ENCODE measurements around the gene RASSF1. TPM values are rescaled to one million over a fixed set of nuclear protein-coding genes. Genes with fewer than 3 reads are reported as not detected.

The RASSF1 gene
- total and polyA plus RNA-seq, 2 of the 8 experiments (the other 6 are each of a cell fraction or from before 2014, with no cell fraction given): 10.3 to 15.7 TPM

GRCh38 chr3:50327129-50327528, 13.5 kb downstream of the RASSF1 start:
- H3K79me2 ChIP-seq (ENCODE audit: control insufficient read depth in 1 of 2, insufficient read depth in 2 of 2, low read length in 2 of 2): peaks cover 0 to 11% of the 10 kb centered on the region in 2 experiments; a peak in 2 of 4 replicates
- H4K91ac ChIP-seq (replicated peaks; ENCODE audit: insufficient read length, low read length): no peak overlapping the region
- peak overlapping the region; percentile 72 to 98 for H3K4me2 ChIP-seq (ENCODE audit: insufficient read depth in 1 of 2, low read depth in 2 of 2, low read length in 2 of 2)
- H2BK15ac ChIP-seq (ENCODE audit: low read length): no peak overlapping the region
- peaks cover 19% of the 10 kb centered on the region; the same call in 1 of the 2 replicates for H3K23me2 ChIP-seq (ENCODE audit: low read depth, low read length)
- peaks cover 6 to 7% of the 10 kb centered on the region in 2 experiments for H4K20me1 ChIP-seq (replicated peaks in 1 of 2; ENCODE audit: control insufficient read depth in 1 of 2, insufficient read depth in 2 of 2, low read length in 2 of 2)
- no peak overlapping the region for H3K27ac ChIP-seq (ENCODE audit: low read depth, low read length)
- no peak overlapping the region for H2BK20ac ChIP-seq (ENCODE audit: low read length)
- H2BK12ac ChIP-seq (ENCODE audit: low read depth, low read length): no peak overlapping the region
- peaks cover 10 to 31% (median 22%) of the 10 kb centered on the region in 4 experiments; a peak in 7 of 8 replicates for H3K36me3 ChIP-seq (ENCODE audit: control insufficient read depth in 2 of 4, insufficient read depth in 4 of 4, low read length in 3 of 4)
- no peak overlapping the region for H2AFZ ChIP-seq (ENCODE audit: low read length)
- ChIA-PET CTCF (ENCODE audit: partially characterized antibody) (interaction anchor here (1.1 to 7.5 kb wide), 6 partner anchors 10 to 215 kb away, joined by 3 to 75 read pairs (median 4); partner anchors contain the start of genes HYAL3, LSMEM2 and NAA80), POLR2A (ENCODE audit: partially characterized antibody) (interaction anchor here (0.8 to 6.4 kb wide), 9 partner anchors 7 to 63 kb away, joined by 3 to 36 read pairs (median 15); partner anchors contain the start of genes HYAL1, HYAL2, IFRD2 and RASSF1)
- H3K4me1 ChIP-seq (replicated peaks in 1 of 4; ENCODE audit: control insufficient read depth in 3 of 4, insufficient read depth in 4 of 4, low read length in 3 of 4): peaks cover 0 to 27% (median 13%) of the 10 kb centered on the region in 4 experiments; a peak in 6 of 7 replicates
- H3K23ac ChIP-seq (ENCODE audit: insufficient read length): no peak overlapping the region
- TF ChIP-seq EGR1 (IDR thresholded peaks at IDR 0.05; ENCODE audit: borderline replicate concordance, low read depth, low read length) (no peak), POLR2A (IDR thresholded peaks at IDR 0.05; ENCODE audit: control extremely low read depth in 1 of 2, low read depth in 2 of 2, low read length in 2 of 2) (no peak), POLR2AphosphoS5 (IDR thresholded peaks at IDR 0.05; ENCODE audit: low read depth, low read length) (no peak), HDAC6 (IDR thresholded peaks at IDR 0.05; ENCODE audit: low read depth, low read length) (no peak), FOSL1 (IDR thresholded peaks at IDR 0.05; ENCODE audit: insufficient read depth, low read depth, low read length) (no peak), JUN (IDR thresholded peaks at IDR 0.05; ENCODE audit: low read depth, low read length) (no peak), ZNF274 (IDR thresholded peaks at IDR 0.05; ENCODE audit: borderline replicate concordance, extremely low read depth, low read length) (no peak), RAD21 (IDR thresholded peaks at IDR 0.05 in 1 of 2, conservative IDR thresholded peaks at IDR 0.05 in 1 of 2; ENCODE audit: low read depth in 2 of 2, low read length in 2 of 2) (no peak)
- TF ChIP-seq, protein P1, sequence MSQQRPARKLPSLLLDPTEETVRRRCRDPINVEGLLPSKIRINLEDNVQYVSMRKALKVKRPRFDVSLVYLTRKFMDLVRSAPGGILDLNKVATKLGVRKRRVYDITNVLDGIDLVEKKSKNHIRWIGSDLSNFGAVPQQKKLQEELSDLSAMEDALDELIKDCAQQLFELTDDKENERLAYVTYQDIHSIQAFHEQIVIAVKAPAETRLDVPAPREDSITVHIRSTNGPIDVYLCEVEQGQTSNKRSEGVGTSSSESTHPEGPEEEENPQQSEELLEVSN (IDR thresholded peaks at IDR 0.05): no peak
- H3K18ac ChIP-seq (ENCODE audit: extremely low read depth, low read length): no peak overlapping the region
- no peak overlapping the region for H3K56ac ChIP-seq (replicated peaks; ENCODE audit: insufficient read length, low read depth, low read length)
- H3K4ac ChIP-seq (replicated peaks; ENCODE audit: insufficient read length, low read depth, low read length): no peak overlapping the region
- WGBS, 2 experiments (ENCODE audit: extremely low coverage in 1 of 2, insufficient coverage in 1 of 2, insufficient read length in 1 of 2, insufficient replicate concordance in 2 of 2, low coverage in 1 of 2, low lambda C conversion rate in 2 of 2, missing lambda C conversion rate in 1 of 2): 89% methylated on average over 4 of the region's 4 CpGs; no CpG with 5 or more reads in 1 of the 2 experiments
- H2AK5ac ChIP-seq (ENCODE audit: low read depth, low read length): no peak overlapping the region
- no peaks in the 10 kb centered on the region for H3K27me3 ChIP-seq (replicated peaks in 1 of 4; ENCODE audit: control insufficient read depth in 3 of 4, extremely low read depth in 1 of 4, insufficient read depth in 3 of 4, low read length in 3 of 4)
- H4K5ac ChIP-seq (ENCODE audit: insufficient read length, low read depth, low read length): no peak overlapping the region
- no peak overlapping the region for H2BK5ac ChIP-seq (ENCODE audit: low read depth, low read length)
- no peak for DNase-seq (ENCODE audit: low read depth in 1 of 2, low spot score in 2 of 2)
- H3K9ac ChIP-seq (replicated peaks in 1 of 4; ENCODE audit: extremely low read depth in 1 of 4, low read depth in 3 of 4, low read length in 3 of 4): peak overlapping the region in 1 of 4 experiments; percentile 72; a peak in 3 of 7 replicates
- no peak overlapping the region for H3K14ac ChIP-seq (ENCODE audit: insufficient read length)
- H4K8ac ChIP-seq (ENCODE audit: extremely low read depth, insufficient read depth, low read length): peak overlapping the region; percentile 42; the same call in 1 of the 2 replicates
- no peaks in the 10 kb centered on the region for H3K9me3 ChIP-seq (ENCODE audit: insufficient read depth in 2 of 2, low read depth in 1 of 2, low read length in 1 of 2)
- H2BK120ac ChIP-seq (replicated peaks; ENCODE audit: low read depth, low read length): no peak overlapping the region
- peak overlapping the region; percentile 52 to 97 (median 90) for H3K4me3 ChIP-seq (ENCODE audit: extremely low read depth in 1 of 4, insufficient read depth in 2 of 4, low read depth in 3 of 4, low read length in 4 of 4)
- FAIRE-seq: no peak
- peaks cover 5% of the 10 kb centered on the region; the same call in 1 of the 2 replicates for H3K79me1 ChIP-seq (ENCODE audit: low read depth, low read length)

All from H1 (cell line).